Tibial artery (tissue), 4 donors: ENCODE measurements around the gene COG7.

ENCODE experiments used
- DNase-seq, 2 donors: peaks; one replicate each; pipeline ENCODE4 v3.0.0-alpha.2; 2019
- H3K27ac ChIP-seq, 2 donors: fragments of 200-600 bp; sonication (generic) in 1 of 2; 1 replicate in 1 of 2; 2 replicates in 1 of 2; pipeline ENCODE4 v1.5.1; 2018 to 2019; ENCODE audit warnings: mild to moderate bottlenecking in 1 of 2
- H3K27me3 ChIP-seq, 2 donors: fragments of 200-600 bp; sonication (generic) in 1 of 2; one replicate each; pipeline versions ENCODE4 v1.5.1 to v1.6.0; 2016 to 2019
- H3K36me3 ChIP-seq, 3 donors: fragments of 200-600 bp; sonication (generic) in 2 of 3; one replicate each; pipeline ENCODE4 v1.5.1; 2016 to 2019; ENCODE audit warnings: mild to moderate bottlenecking in 2 of 3
- H3K4me1 ChIP-seq, 4 donors: fragments of 200-600 bp; sonication (generic) in 2 of 4; 1 replicate in 3 of 4; 2 replicates in 1 of 4; pipeline ENCODE4 v1.5.1; 2016 to 2019
- H3K4me3 ChIP-seq, 2 donors: fragments of 200-600 bp; sonication (generic) in 1 of 2; 1 replicate in 1 of 2; 2 replicates in 1 of 2; pipeline ENCODE4 v1.5.1; 2018 to 2019; ENCODE audit warnings: mild to moderate bottlenecking in 2 of 2
- H3K9me3 ChIP-seq, 3 donors: fragments of 200-600 bp; sonication (generic) in 1 of 3; one replicate each; pipeline ENCODE4 v1.5.1; 2016 to 2019
- CTCF ChIP-seq, 2 experiments: fragments of 200-600 bp in 1 of 2; fragments of 450-650 bp in 1 of 2; IDR thresholded peaks; one replicate each; pipeline ENCODE4 v1.5.1; 2017 to 2019; ENCODE audit warnings: antibody characterized with exemption in 2 of 2, mild to moderate bottlenecking in 1 of 2, moderate library complexity in 1 of 2
- intact Hi-C: fragments of 100-400 bp; cut with DNase I; formaldehyde crosslinking; loops from one replicate; pipeline ENCODE4 v1.15.0; 2023; ENCODE audit warnings: low total_unique reads

The COG7 gene

GRCh38 chr16:23452572-23453337 lies at the start of gene COG7:
Gene COG7 (minus strand): TSS chr16:23453189. CDS start chr16:23452994, 195 bp downstream.
- peak within 1 kb of the TSS; percentile 80 to 92 for H3K4me3 ChIP-seq
- peak within 1 kb of the TSS; percentile 74 to 87 for H3K27ac ChIP-seq
- H3K9me3 ChIP-seq, result no peaks in the 10 kb centered on the region
- no peaks in the 10 kb centered on the region for H3K36me3 ChIP-seq
- peak in 1 of 2 experiments; percentile 5 for TF ChIP-seq CTCF (IDR thresholded peaks at IDR 0.05)
- peak; percentile 84 to 92 for DNase-seq
- H3K4me1 ChIP-seq, result peaks cover 0 to 39% (median 17%) of the 10 kb centered on the region in 4 donors
- intact Hi-C loops, result loop anchor here (5.0 kb wide), 1 partner anchor 55 kb away; no protein-coding TSS in a partner anchor
- no peaks in the 10 kb centered on the region for H3K27me3 ChIP-seq

- Histone ChIP-seq H3K4me1 (peaks cover 0 to 34% (median 22%) of the 10 kb centered on the region in 4 donors), H3K4me3 (no peak overlapping the region), H3K9me3 (no peaks in the 10 kb centered on the region), H3K36me3 (peaks cover 0 to 8% (median 0%) of the 10 kb centered on the region in 3 donors), H3K27ac (no peak overlapping the region), H3K27me3 (no peaks in the 10 kb centered on the region)
- no peak for DNase-seq
- no peak for TF ChIP-seq CTCF (IDR thresholded peaks at IDR 0.05)
- intact Hi-C loops, result no loop called here
Measured at GRCh38 chr16:23502466-23502865, 49.5 kb upstream of the COG7 start.

- DNase-seq, result no peak
- Histone ChIP-seq H3K27me3 (no peaks in the 10 kb centered on the region), H3K4me1 (peaks cover 0 to 27% (median 21%) of the 10 kb centered on the region in 4 donors), H3K27ac (no peak overlapping the region), H3K9me3 (no peaks in the 10 kb centered on the region), H3K36me3 (peaks cover 0 to 8% (median 0%) of the 10 kb centered on the region in 3 donors), H3K4me3 (no peak overlapping the region)
- intact Hi-C loops, result no loop called here
- TF ChIP-seq CTCF (IDR thresholded peaks at IDR 0.05), result no peak
Measured at GRCh38 chr16:23501291-23501690, 48.3 kb upstream of the COG7 start.

- intact Hi-C loops, result no loop called here
- no peak for DNase-seq
Measured at GRCh38 chr16:23500862-23501225, 47.9 kb upstream of the COG7 start.

GRCh38 chr16:23500212-23500861 lies 47.3 kb upstream of the COG7 start:
- intact Hi-C loops, result no loop called here
- no peak overlapping the region for H3K27ac ChIP-seq
- peaks cover 0 to 23% (median 15%) of the 10 kb centered on the region in 4 donors for H3K4me1 ChIP-seq
- no peak for DNase-seq
- H3K9me3 ChIP-seq, result no peaks in the 10 kb centered on the region
- H3K27me3 ChIP-seq, result no peaks in the 10 kb centered on the region
- H3K36me3 ChIP-seq, result peaks cover 3 to 12% (median 5%) of the 10 kb centered on the region in 3 donors
- no peak for TF ChIP-seq CTCF (IDR thresholded peaks at IDR 0.05)
- H3K4me3 ChIP-seq, result no peak overlapping the region

More at GRCh38 chr16:23500862-23501225, 47.9 kb upstream of the COG7 start:
- no peak for TF ChIP-seq CTCF (IDR thresholded peaks at IDR 0.05)
- Histone ChIP-seq H3K27me3 (no peaks in the 10 kb centered on the region), H3K9me3 (no peaks in the 10 kb centered on the region), H3K4me1 (peaks cover 0 to 26% (median 17%) of the 10 kb centered on the region in 4 donors), H3K27ac (no peak overlapping the region), H3K4me3 (no peak overlapping the region), H3K36me3 (peaks cover 0 to 8% (median 0%) of the 10 kb centered on the region in 3 donors)
